Pancreas (tissue), 10 donors: Measurements from ENCODE around the gene EIF2S1. TPM values are rescaled to one million over a fixed set of nuclear protein-coding genes. Genes with fewer than 3 reads are reported as not detected.

Experiments used
- ATAC-seq, 4 donors: fragments of 200-7000 bp; cut with Tn5 transposase; one replicate each; pipeline versions ENCODE4 v1.8.0 to v1.9.1; 2020; ENCODE audit warnings: mild to moderate bottlenecking in 4 of 4, moderate library complexity in 4 of 4
- DNase-seq, 6 donors: peaks; one replicate each; pipeline ENCODE4 v3.0.0-alpha.2; 2020
- FAIRE-seq: peaks from 2 replicates; lab custom pipeline; 2012; peaks lifted over from hg19 to GRCh38; lab: Jason Lieb, UNC
- H3K27ac ChIP-seq, 4 donors: fragments of 200-600 bp; sonication (generic); 1 replicate in 3 of 4; 2 replicates in 1 of 4; pipeline versions ENCODE4 v1.5.0 to v1.8.0; 2020
- H3K27me3 ChIP-seq, 4 donors: fragments of 200-600 bp; one replicate each; pipeline ENCODE4 v1.8.0; 2021
- H3K36me3 ChIP-seq, 3 donors: fragments of 200-600 bp; sonication (generic) in 1 of 3; one replicate each; pipeline versions ENCODE4 v1.5.0 to v1.8.0; 2020 to 2021
- H3K4me1 ChIP-seq, 3 donors: fragments of 200-600 bp; one replicate each; pipeline ENCODE4 v1.8.0; 2021
- H3K4me3 ChIP-seq, 4 donors: fragments of 200-600 bp; sonication (generic) in 2 of 4; one replicate each; pipeline versions ENCODE4 v1.5.0 to v1.8.0; 2020 to 2021
- H3K9me3 ChIP-seq, 4 donors: fragments of 200-600 bp; one replicate each; pipeline ENCODE4 v1.8.0; 2021
- WGBS, 2 donors: extraction: QIAGEN DNeasy Blood & Tissue Kit; methylation state at CpG; one replicate each; pipeline ENCODE4 v1.1.7; 2013; 5-methylcytosine and 5-hydroxymethylcytosine counted together
- intact Hi-C, 3 donors: fragments of 100-400 bp; cut with DNase I; formaldehyde crosslinking; loops; one replicate each; pipeline versions ENCODE4 v1.11.1 to v1.14.2; 2022
- polyA plus RNA-seq, 2 donors: library from polyadenylated mRNA; stranded (reverse); fragments of 200-250 nt; gene quantifications; one replicate each; pipeline ENCODE4 v1.2.3, GENCODE V29; 2013
- total RNA-seq, 6 donors: library from RNA; stranded (reverse); fragmentation: NEBNext Ultra II Directional in 4 of 6; extraction: Animal tissue kit (Norgen Biotek cat#: 25700) in 4 of 6; gene quantifications; one replicate each; pipeline versions ENCODE4 v1.2.1 to v1.2.4, GENCODE V29; 2021 to 2023
- TF ChIP-seq, protein P1 (sequence below), 4 donors: fragments of 200-600 bp; sonication (generic) in 3 of 4; IDR thresholded peaks; one replicate each; pipeline versions ENCODE4 v1.5.0 to v1.8.0; 2021; ENCODE audit warnings: antibody characterized with exemption in 4 of 4
- donor health status: healthy with polysubstance abuse.
- donor health status: DM: no; HTN: no; CAD: no; lungs with moderate emphysema.
- donor health status: DM: no; HTN: no; CAD: no.
- donor health status: control.
- donor health status: control.
- donor health status: Bipolar disorder and iron deficiency.
- donor health status: DM: yes; HTN: yes; CAD: no.
- donor health status: DM: no; HTN: no; CAD: no.
- donor health status: DM: no; HTN: no; CAD: no.
- donor health status: DM: yes; HTN: yes; CAD: no.

The EIF2S1 gene
- total and polyA plus RNA-seq, 8 donors, result 14.9 to 52.8 (median 33.2) TPM

DNA sequence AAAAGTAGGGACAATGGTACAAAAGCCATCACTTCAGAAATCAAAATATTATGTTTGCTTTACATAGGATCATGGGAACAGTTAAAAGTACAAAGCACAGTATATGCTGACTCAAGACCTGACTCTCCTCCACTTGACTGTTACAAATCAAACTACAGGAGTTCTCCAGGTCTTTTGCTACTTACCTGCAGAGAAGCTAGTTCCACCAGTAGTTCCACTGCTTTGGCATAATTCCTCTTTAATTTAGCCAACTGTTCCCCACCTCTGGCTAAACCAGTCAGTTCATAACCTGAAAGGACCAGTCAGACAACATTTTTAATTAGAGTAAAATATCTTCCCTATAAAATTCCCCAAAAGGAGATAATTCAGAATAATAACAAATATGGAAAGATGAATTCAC is 14.5 kb upstream of the EIF2S1 start:
- intact Hi-C loops, result no loop called here
- no peak for FAIRE-seq
- Histone ChIP-seq H3K27me3 (no peaks in the 10 kb centered on the region), H3K36me3 (peaks cover 0 to 67% (median 12%) of the 10 kb centered on the region in 3 donors), H3K4me3 (no peak overlapping the region), H3K4me1 (no peaks in the 10 kb centered on the region), H3K9me3 (no peaks in the 10 kb centered on the region), H3K27ac (no peak overlapping the region)
- no peak for ATAC-seq
- DNase-seq, result no peak
- TF ChIP-seq, protein P1, sequence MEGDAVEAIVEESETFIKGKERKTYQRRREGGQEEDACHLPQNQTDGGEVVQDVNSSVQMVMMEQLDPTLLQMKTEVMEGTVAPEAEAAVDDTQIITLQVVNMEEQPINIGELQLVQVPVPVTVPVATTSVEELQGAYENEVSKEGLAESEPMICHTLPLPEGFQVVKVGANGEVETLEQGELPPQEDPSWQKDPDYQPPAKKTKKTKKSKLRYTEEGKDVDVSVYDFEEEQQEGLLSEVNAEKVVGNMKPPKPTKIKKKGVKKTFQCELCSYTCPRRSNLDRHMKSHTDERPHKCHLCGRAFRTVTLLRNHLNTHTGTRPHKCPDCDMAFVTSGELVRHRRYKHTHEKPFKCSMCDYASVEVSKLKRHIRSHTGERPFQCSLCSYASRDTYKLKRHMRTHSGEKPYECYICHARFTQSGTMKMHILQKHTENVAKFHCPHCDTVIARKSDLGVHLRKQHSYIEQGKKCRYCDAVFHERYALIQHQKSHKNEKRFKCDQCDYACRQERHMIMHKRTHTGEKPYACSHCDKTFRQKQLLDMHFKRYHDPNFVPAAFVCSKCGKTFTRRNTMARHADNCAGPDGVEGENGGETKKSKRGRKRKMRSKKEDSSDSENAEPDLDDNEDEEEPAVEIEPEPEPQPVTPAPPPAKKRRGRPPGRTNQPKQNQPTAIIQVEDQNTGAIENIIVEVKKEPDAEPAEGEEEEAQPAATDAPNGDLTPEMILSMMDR (IDR thresholded peaks at IDR 0.05), result no peak

DNA sequence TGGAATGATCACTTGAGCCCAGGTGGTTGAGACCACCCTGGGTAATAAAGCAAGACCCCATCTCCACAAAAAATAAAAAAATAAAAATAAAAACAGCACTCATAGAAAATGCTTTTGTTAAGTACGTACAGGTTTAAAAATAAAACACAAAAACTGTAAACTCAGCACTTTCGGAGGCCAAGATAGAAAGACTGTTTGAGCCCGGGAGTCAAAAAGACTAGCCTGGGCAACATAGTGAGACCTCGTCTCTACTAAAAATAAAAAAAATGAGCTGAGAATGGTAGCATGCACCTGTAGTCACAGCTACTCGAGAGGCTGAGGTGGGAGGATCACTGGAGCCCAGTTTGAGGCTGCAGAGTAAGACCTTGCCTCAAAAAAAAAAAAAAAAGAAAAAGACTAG is 8.1 kb upstream of the EIF2S1 start:
- DNase-seq (no peak), ATAC-seq (no peak), FAIRE-seq (no peak)
- H3K4me3 ChIP-seq, result no peak overlapping the region
- TF ChIP-seq, protein P1 (IDR thresholded peaks at IDR 0.05), result no peak
- WGBS, 2 donors, result 91 to 96% methylated on average over 5 of the region's 5 CpGs
- H3K27ac ChIP-seq, result no peak overlapping the region
- no peaks in the 10 kb centered on the region for H3K27me3 ChIP-seq
- H3K4me1 ChIP-seq, result no peaks in the 10 kb centered on the region
- intact Hi-C loops, result no loop called here
- peaks cover 0 to 37% (median 5%) of the 10 kb centered on the region in 3 donors for H3K36me3 ChIP-seq
- no peaks in the 10 kb centered on the region for H3K9me3 ChIP-seq

DNA sequence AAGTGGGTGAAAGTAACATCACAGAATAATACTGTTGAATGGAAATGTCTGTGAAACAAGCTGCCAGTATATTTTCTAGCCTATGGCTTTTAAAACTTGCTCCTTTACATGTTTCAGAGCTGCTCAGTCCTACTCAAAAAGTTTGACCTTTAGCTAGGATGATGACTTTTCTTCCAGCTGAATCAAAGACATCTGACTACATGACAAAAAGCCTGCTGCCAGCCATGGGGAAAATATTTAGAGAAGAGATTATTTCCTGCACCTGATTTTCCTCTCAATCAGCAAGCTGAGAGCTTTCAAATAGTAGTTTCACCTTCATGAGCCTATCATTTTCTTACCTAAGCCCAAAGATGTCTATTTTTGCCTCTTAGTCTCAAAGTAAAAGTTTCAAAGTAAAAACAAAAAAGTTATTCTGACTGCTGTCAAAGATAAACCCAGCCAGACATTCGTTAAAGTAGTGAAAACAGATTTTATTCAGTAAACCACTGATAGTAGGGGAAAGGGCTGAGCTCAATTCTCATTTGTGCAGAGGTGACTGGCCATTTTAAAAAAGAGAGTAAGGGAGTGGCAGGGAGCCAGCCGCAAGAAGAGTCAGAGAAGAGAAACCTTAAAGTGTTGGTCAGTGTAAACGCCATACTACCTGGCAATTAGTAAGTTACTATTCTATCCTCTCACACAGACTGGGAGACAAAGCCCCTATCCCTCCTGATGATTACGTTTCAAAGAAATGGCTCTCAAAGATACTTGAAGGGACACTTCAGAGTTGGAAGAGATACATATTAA is 2.8 kb upstream of the EIF2S1 start:
- peaks cover 18 to 24% (median 20%) of the 10 kb centered on the region in 3 donors for H3K4me1 ChIP-seq
- H3K4me3 ChIP-seq, result peak overlapping the region in 1 of 4 donors; percentile 88
- no peaks in the 10 kb centered on the region for H3K27me3 ChIP-seq
- H3K27ac ChIP-seq, result no peak overlapping the region
- ATAC-seq (no peak), DNase-seq (no peak), FAIRE-seq (no peak)
- intact Hi-C loops, result no loop called here
- WGBS, 2 donors, result 33 to 39% methylated on average over 4 of the region's 4 CpGs
- TF ChIP-seq, protein P1 (IDR thresholded peaks at IDR 0.05), result no peak
- no peaks in the 10 kb centered on the region for H3K9me3 ChIP-seq
- H3K36me3 ChIP-seq, result peaks cover 0 to 1% (median 0%) of the 10 kb centered on the region in 3 donors

DNA sequence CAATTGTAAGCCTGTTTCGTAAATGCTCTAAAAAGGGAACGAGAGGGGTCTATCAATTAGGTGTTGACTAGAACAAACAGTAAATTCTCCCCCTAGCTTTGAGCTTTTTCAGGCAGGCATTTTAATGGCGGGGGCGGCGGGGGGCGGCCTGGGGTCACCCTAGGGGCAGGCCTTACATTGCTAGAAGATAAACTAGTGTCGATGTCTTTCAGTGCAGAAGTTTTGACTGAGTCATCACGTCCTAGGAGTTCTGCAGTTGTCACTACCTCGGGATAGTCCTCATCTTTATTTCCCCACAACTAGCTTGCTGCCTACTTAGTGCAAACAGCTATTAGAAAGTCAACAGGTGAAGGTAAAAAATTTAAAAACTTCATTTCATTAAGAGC is 2.2 kb upstream of the EIF2S1 start:
- ATAC-seq (no peak), DNase-seq (no peak), FAIRE-seq (no peak)
- Histone ChIP-seq H3K36me3 (no peaks in the 10 kb centered on the region), H3K4me1 (peaks cover 18 to 30% (median 25%) of the 10 kb centered on the region in 3 donors), H3K27me3 (no peaks in the 10 kb centered on the region), H3K9me3 (no peaks in the 10 kb centered on the region), H3K4me3 (peak overlapping the region in 1 of 4 donors; percentile 88), H3K27ac (no peak overlapping the region)
- intact Hi-C loops, result no loop called here
- 37 to 44% methylated on average over 9 of the region's 9 CpGs for WGBS, 2 donors
- TF ChIP-seq, protein P1 (IDR thresholded peaks at IDR 0.05), result no peak
